GM19372 (cell line): ENCODE results near the gene ZNF726.
"Not testable (repeated sequence)": the region's sequence is repeated elsewhere in the genome, so short reads cannot be mapped to it uniquely, and the experiment has no call there.

Experiments
- ATAC-seq: cut with Tn5 transposase; IDR thresholded peaks from one replicate; pipeline ENCODE4 v1.9.1; 2021; ENCODE audit warnings: mild to moderate bottlenecking, low read depth, moderate library complexity; ENCODE audit not compliant: unreplicated experiment

The ZNF726 gene

GRCh38 chr19:23914402-23915286 is at the start of gene ZNF726:
ZNF726 (plus strand) TSS chr19:23914886; CDS start chr19:23914995, 109 bp downstream.
- peak; percentile 89 for ATAC-seq

- ATAC-seq: no peak
These were observed 46.8 kb upstream of the ZNF726 start for GRCh38 chr19:23867895-23868294.

- no peak for ATAC-seq
These were observed 46.1 kb upstream of the ZNF726 start for GRCh38 chr19:23868630-23869029.

GRCh38 chr19:23872282-23872919 is 42.3 kb upstream of the ZNF726 start:
- ATAC-seq: no peak

DNA sequence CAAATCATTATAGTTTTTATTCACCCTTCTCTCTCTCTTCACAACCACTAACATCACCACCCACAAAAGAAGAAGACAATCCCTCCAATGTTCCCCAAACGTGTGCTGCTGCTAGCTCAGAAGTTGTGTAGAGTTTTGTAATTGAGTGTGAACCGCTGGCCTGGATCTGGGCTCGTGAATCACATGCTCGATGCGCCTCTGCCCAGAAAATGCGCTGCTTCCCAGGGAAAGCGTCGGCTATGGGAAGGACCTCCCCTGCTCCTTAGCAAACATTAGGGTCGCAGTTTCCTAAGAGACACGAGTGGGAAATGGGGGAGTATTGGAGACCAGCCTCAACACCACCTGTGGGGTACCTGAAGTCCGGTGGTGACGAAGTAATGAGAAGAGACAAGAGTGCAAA is 38.4 kb upstream of the ZNF726 start:
- no peak for ATAC-seq

GRCh38 chr19:23876756-23877155 is 37.9 kb upstream of the ZNF726 start:
- ATAC-seq: not testable (repeated sequence)

DNA sequence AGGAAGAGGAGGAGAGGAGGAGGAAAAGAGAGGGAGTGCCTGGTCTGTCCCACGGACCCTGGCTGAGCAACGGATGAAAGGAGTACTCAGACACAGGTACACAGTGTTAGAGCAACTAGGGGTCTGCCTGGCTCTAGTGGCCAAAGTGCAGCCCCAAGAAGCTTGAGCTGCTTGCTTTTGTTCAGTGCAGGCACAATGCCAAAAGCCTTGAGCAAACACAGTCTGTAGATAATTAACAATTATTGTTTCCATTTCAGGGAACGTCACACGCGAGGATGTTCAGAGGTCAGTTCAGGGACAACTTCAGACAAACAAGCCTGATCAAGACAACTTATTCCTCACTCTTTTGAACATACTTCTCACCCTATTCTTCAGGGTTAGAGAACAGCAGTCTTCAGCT is 32.2 kb upstream of the ZNF726 start:
- no peak for ATAC-seq

GRCh38 chr19:23884363-23884762 is 30.3 kb upstream of the ZNF726 start:
- ATAC-seq: no peak

GRCh38 chr19:23887642-23888041 is 27.0 kb upstream of the ZNF726 start:
- no peak for ATAC-seq

- not testable (repeated sequence) for ATAC-seq
These were observed 18.6 kb upstream of the ZNF726 start for GRCh38 chr19:23896096-23896495.

DNA sequence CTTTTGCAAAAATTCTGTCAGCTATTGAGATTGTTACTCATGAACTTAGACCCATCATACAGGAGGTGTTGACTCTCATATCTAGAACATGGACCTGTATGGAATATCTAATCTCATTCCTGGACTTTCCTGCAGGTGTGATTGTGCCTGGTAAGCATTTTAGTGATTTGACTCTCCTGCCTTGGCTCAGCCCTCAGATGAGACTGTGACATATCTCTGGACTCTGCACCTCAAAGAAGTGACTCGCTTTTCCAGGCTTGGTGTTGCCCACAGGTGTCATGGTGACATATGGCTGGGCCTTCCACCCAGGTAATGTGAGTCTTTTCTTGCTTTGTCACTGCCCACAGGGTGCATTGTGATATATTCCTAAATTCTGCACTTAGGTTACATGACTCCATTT is 17.8 kb upstream of the ZNF726 start:
- no peak for ATAC-seq

GRCh38 chr19:23901360-23901759 is 13.3 kb upstream of the ZNF726 start:
- no peak for ATAC-seq

DNA sequence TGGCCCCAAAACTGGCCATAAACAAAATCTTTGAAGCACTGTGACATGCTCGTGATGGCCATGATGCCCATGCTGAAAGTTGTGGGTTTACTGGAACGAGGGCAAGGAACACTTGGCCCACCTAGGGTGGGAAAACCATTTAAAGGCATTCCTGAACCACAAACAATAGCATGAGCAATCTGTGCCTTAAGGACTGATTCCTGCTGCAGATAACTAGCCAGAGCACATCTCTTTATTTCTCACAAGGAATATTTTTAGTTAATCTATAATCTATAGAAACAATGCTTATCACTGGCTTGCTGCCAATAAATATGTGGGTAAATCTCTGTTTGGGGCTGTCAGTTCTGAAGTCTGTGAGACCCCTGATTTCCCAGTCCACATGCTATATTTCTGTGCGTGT is 10.3 kb upstream of the ZNF726 start:
- no peak for ATAC-seq

GRCh38 chr19:23905771-23906170 is 8.9 kb upstream of the ZNF726 start:
- no peak for ATAC-seq

DNA sequence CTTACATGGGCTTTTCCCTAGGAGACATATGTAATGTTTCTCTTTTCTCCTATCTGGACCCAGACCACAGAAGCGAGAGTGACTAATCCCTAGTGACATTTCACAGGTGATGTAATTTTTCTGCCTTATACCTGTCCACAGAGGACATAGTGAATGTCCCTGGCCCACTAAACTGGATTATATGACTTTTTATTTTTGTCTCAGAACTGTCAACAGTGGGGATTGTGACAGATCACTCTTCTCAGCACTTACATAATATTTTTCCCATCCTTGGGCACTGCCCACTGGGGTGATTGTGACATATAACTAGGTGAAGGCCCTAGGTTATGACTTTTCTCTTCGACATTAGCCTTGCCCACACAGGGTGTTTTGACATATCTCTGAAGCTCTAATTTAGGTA is 7.9 kb upstream of the ZNF726 start:
- ATAC-seq: no peak

GRCh38 chr19:23908165-23908564 is 6.5 kb upstream of the ZNF726 start:
- no peak for ATAC-seq

DNA sequence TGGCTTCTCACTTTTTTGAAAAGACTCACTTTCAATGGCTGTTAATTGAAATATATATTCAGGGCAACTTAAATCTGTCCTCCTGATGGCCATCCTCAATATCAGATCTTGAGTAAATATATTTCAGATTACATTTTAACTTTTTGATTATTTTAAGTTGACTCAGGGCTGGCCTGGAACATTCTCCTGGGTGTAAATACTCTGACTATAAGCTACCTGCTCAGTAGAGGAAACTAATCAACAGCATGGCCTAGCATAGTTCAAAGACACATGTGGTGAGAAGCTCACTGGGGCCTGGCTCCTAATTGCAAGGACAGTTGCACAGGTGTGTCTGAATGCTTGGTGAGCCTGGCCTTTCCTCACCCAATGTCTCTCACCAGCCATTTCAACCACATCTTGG is 5.5 kb upstream of the ZNF726 start:
- ATAC-seq: no peak

DNA sequence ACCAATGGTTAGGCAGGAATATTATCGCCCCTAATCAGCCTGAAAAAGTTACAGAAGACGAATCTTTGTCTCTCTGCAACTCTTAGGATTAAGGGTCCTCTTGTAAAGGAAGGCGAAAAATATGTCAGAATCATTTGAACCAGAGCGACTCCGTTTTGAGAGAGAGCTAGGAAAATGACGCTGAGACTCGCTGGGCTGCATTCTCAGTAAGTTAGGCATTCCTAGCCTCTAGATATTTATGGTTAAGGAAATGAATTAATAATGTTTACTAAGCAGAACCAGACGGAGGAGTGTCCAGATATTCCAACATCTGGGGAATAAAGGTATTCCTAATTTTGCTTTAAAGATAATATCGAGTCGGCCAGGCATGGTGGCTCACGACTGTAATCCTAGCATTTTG is 755 bp upstream of the ZNF726 start:
- no peak for ATAC-seq

- no peak for ATAC-seq
These were observed 2.3 kb downstream of the ZNF726 start for GRCh38 chr19:23916991-23917390.

DNA sequence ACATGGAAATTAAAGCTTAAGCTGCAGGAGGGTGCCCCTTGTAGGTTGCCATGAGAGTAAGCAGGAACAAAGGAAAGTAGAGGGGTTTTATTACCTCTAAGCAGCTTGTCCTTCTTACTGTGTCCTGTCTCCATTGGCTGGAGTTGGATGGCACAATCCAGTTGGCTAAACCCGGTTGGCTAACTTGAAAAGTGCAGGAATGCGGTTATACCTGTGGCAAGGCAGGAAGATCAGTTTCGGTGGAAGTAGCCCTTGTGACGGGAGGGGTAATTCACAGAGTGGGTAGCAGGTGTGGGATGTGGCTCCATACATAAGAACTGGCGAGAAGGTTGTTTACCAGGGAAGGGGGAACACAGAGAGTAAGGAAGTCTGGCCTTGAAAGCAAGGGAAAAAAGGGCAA is 3.2 kb downstream of the ZNF726 start:
- no peak for ATAC-seq

- no peak for ATAC-seq
These were observed 10.6 kb downstream of the ZNF726 start for GRCh38 chr19:23925285-23925684.

- ATAC-seq: no peak
These were observed 18.2 kb downstream of the ZNF726 start for GRCh38 chr19:23932878-23933277.
